Glutamatergic neuron (in vitro differentiated cells): ENCODE data around the gene SEMA3F. TPM values are rescaled to one million over a fixed set of nuclear protein-coding genes. Genes with fewer than 3 reads are reported as not detected.

ENCODE experiments used
- DNase-seq: peaks from one replicate; pipeline ENCODE4 v3.0.0; 2022
- H3K27ac Mint-ChIP-seq: one replicate; pipeline ENCODE4 v1.8.0; 2020; ENCODE audit warnings: mild to moderate bottlenecking, mixed read lengths, inconsistent platforms; ENCODE audit not compliant: unreplicated experiment
- H3K27me3 Mint-ChIP-seq: one replicate; pipeline ENCODE4 v1.8.0; 2020; ENCODE audit warnings: mild to moderate bottlenecking, moderate library complexity, mixed read lengths, inconsistent platforms; ENCODE audit not compliant: unreplicated experiment
- H3K36me3 Mint-ChIP-seq: one replicate; pipeline ENCODE4 v1.8.0; 2020; ENCODE audit warnings: mild to moderate bottlenecking, mixed read lengths, inconsistent platforms; ENCODE audit not compliant: unreplicated experiment
- H3K4me1 Mint-ChIP-seq: one replicate; pipeline ENCODE4 v1.8.0; 2020; ENCODE audit warnings: mild to moderate bottlenecking, low read depth, mixed read lengths, inconsistent platforms; ENCODE audit not compliant: unreplicated experiment
- H3K4me3 Mint-ChIP-seq: one replicate; pipeline ENCODE4 v1.8.0; 2020; ENCODE audit warnings: mild to moderate bottlenecking, mixed read lengths, inconsistent platforms; ENCODE audit not compliant: unreplicated experiment
- H3K9me3 Mint-ChIP-seq: one replicate; pipeline ENCODE4 v1.8.0; 2020; ENCODE audit warnings: mild to moderate bottlenecking, moderate library complexity, mixed read lengths, inconsistent platforms; ENCODE audit not compliant: unreplicated experiment
- CTCF ChIP-seq: fragments of 200-600 bp; sonication (generic); IDR thresholded peaks from one replicate; pipeline ENCODE4 v1.5.0; 2021; ENCODE audit not compliant: partially characterized antibody, unreplicated experiment
- total RNA-seq: library from RNA; stranded (reverse); fragmentation: NEBNext Ultra II Directional; extraction: Animal tissue kit (Norgen Biotek cat#: 25700); gene quantifications from one replicate; pipeline ENCODE4 v1.2.1, GENCODE V29; 2021; ENCODE audit not compliant: unreplicated experiment

SEMA3F gene
- total RNA-seq, 1 donor from 2014 or later = 41.2 TPM

GRCh38 chr3:50166620-50167019, 11.5 kb downstream of the SEMA3F start:
- DNase-seq = no peak
- no peak for TF ChIP-seq CTCF
- H3K4me3 Mint-ChIP-seq = peak overlapping the region; percentile 60
- H3K36me3 Mint-ChIP-seq = no peaks in the 10 kb centered on the region
- peaks cover 26% of the 10 kb centered on the region for H3K4me1 Mint-ChIP-seq
- H3K9me3 Mint-ChIP-seq = peaks cover 7% of the 10 kb centered on the region
- H3K27me3 Mint-ChIP-seq = peaks cover 4% of the 10 kb centered on the region
- H3K27ac Mint-ChIP-seq = peak overlapping the region; percentile 85

GRCh38 chr3:50167069-50167840, 12.1 kb downstream of the SEMA3F start:
- peak; percentile 55 for DNase-seq
- no peak for TF ChIP-seq CTCF
- Mint-ChIP-seq H3K4me1 (peaks cover 26% of the 10 kb centered on the region), H3K27me3 (peaks cover 4% of the 10 kb centered on the region), H3K36me3 (no peaks in the 10 kb centered on the region), H3K27ac (peak overlapping the region; percentile 85), H3K9me3 (peaks cover 8% of the 10 kb centered on the region), H3K4me3 (peak overlapping the region; percentile 71)

- TF ChIP-seq CTCF = no peak
- peak overlapping the region; percentile 71 for H3K4me3 Mint-ChIP-seq
- DNase-seq = no peak
- H3K4me1 Mint-ChIP-seq = peaks cover 26% of the 10 kb centered on the region
- peak overlapping the region; percentile 66 for H3K27ac Mint-ChIP-seq
- H3K27me3 Mint-ChIP-seq = peaks cover 4% of the 10 kb centered on the region
- peaks cover 8% of the 10 kb centered on the region for H3K9me3 Mint-ChIP-seq
- H3K36me3 Mint-ChIP-seq = no peaks in the 10 kb centered on the region
These were observed 12.7 kb downstream of the SEMA3F start for GRCh38 chr3:50167841-50168209.

- no peak overlapping the region for H3K4me3 Mint-ChIP-seq
These were observed 13.3 kb downstream of the SEMA3F start for GRCh38 chr3:50168388-50168787.

More at GRCh38 chr3:50168388-50168787, 13.3 kb downstream of the SEMA3F start:
- Mint-ChIP-seq H3K36me3 (no peaks in the 10 kb centered on the region), H3K27me3 (peaks cover 4% of the 10 kb centered on the region), H3K27ac (no peak overlapping the region), H3K4me1 (peaks cover 26% of the 10 kb centered on the region), H3K9me3 (peaks cover 8% of the 10 kb centered on the region)
- DNase-seq = no peak
- TF ChIP-seq CTCF = no peak
